SK-N-SH treated with all-trans-retinoic acid at 6 μM for 48 hours (cell line): ENCODE data around the gene TMEM167B.

ENCODE experiments used
- ATAC-seq: fragments of 200-7000 bp; cut with Tn5 transposase; 3 replicates; pipeline ENCODE4 v1.9.1; 2020; ENCODE audit warnings: mild to moderate bottlenecking, moderate library complexity
- BACH2 ChIP-seq: fragments of 250-450 bp; sonication (Bioruptor Pico); IDR thresholded peaks from 2 replicates; pipeline ENCODE4 v1.9.0; 2021; ENCODE audit warnings: mild to moderate bottlenecking, borderline replicate concordance
- CSDC2 ChIP-seq: fragments of 250-450 bp; sonication (Bioruptor Pico); IDR thresholded peaks from 2 replicates; pipeline ENCODE4 v1.5.0; 2020; ENCODE audit warnings: mild to moderate bottlenecking, moderate library complexity
- ESRRG ChIP-seq: fragments of 250-450 bp; sonication (Bioruptor Pico); IDR thresholded peaks from 2 replicates; pipeline ENCODE4 v1.6.1; 2021; ENCODE audit warnings: mild to moderate bottlenecking
- GLIS3 ChIP-seq: fragments of 250-450 bp; sonication (Bioruptor Pico); IDR thresholded peaks from 2 replicates; pipeline ENCODE4 v1.5.0; 2020; ENCODE audit warnings: mild to moderate bottlenecking, moderate library complexity
- ISL1 ChIP-seq: fragments of 250-450 bp; sonication (Bioruptor Pico); IDR thresholded peaks from 2 replicates; pipeline ENCODE4 v2.1.2; 2022; ENCODE audit warnings: mild to moderate bottlenecking, moderate library complexity
- OSR1 ChIP-seq: fragments of 250-450 bp; sonication (Bioruptor Pico); IDR thresholded peaks from 2 replicates; pipeline ENCODE4 v1.8.0; 2022; ENCODE audit warnings: moderate library complexity, mild to moderate bottlenecking, inconsistent platforms
- RARB ChIP-seq: fragments of 250-450 bp; sonication (Bioruptor Pico); IDR thresholded peaks from 2 replicates; pipeline ENCODE4 v1.8.0; 2021; ENCODE audit warnings: mild to moderate bottlenecking, moderate library complexity
- SNAI2 ChIP-seq: fragments of 250-450 bp; sonication (Bioruptor Pico); IDR thresholded peaks from 2 replicates; pipeline ENCODE4 v1.5.0; 2020; ENCODE audit warnings: mild to moderate bottlenecking, moderate library complexity
- TCF4 ChIP-seq: fragments of 250-450 bp; sonication (Bioruptor Pico); IDR thresholded peaks from 2 replicates; pipeline ENCODE4 v1.8.0; 2021; ENCODE audit warnings: mild to moderate bottlenecking, moderate library complexity, borderline replicate concordance
- TOX ChIP-seq: fragments of 250-450 bp; sonication (Bioruptor Pico); IDR thresholded peaks from 2 replicates; pipeline ENCODE4 v1.8.0; 2021; ENCODE audit warnings: mild to moderate bottlenecking, moderate library complexity, borderline replicate concordance
- ZC3H10 ChIP-seq: fragments of 250-450 bp; sonication (Bioruptor Pico); IDR thresholded peaks from 2 replicates; pipeline ENCODE4 v1.5.1; 2021; ENCODE audit warnings: mild to moderate bottlenecking, moderate library complexity
- ZFP3 ChIP-seq: fragments of 250-450 bp; sonication (Bioruptor Pico); IDR thresholded peaks from 2 replicates; pipeline ENCODE4 v1.5.0; 2020; ENCODE audit warnings: mild to moderate bottlenecking, moderate library complexity
- ZFP30 ChIP-seq: fragments of 450-650 bp; formaldehyde crosslinking; IDR thresholded peaks from 2 replicates; pipeline ENCODE4 v1.5.0; 2022; ENCODE audit warnings: mild to moderate bottlenecking, moderate library complexity
- ZNF565 ChIP-seq: fragments of 450-650 bp; formaldehyde crosslinking; conservative IDR thresholded peaks from 2 replicates; pipeline ENCODE4 v1.5.0; 2020; ENCODE audit warnings: low read depth, mild to moderate bottlenecking, moderate library complexity
- ZNF70 ChIP-seq: fragments of 450-650 bp; formaldehyde crosslinking; IDR thresholded peaks from 2 replicates; pipeline ENCODE4 v1.5.0; 2020; ENCODE audit warnings: mild to moderate bottlenecking, moderate library complexity
- TF ChIP-seq, protein P1 (sequence below): fragments of 250-450 bp; sonication (Bioruptor Pico); IDR thresholded peaks from 2 replicates; pipeline ENCODE4 v1.5.1; 2020; ENCODE audit warnings: low read depth, mild to moderate bottlenecking, moderate library complexity
- TF ChIP-seq, protein P2 (sequence below): fragments of 250-450 bp; sonication (Bioruptor Pico); IDR thresholded peaks from 2 replicates; pipeline ENCODE4 v1.5.0; 2020; ENCODE audit warnings: mild to moderate bottlenecking, moderate library complexity
- TF ChIP-seq, protein P3 (sequence below): fragments of 250-450 bp; sonication (Bioruptor Pico); IDR thresholded peaks from 2 replicates; pipeline ENCODE4 v1.8.0; 2020; ENCODE audit warnings: mild to moderate bottlenecking, moderate library complexity, borderline replicate concordance
- TF ChIP-seq, protein P4 (sequence below): fragments of 250-450 bp; sonication (Bioruptor Pico); IDR thresholded peaks from 2 replicates; pipeline ENCODE4 v1.8.0; 2021; ENCODE audit warnings: low read depth, mild to moderate bottlenecking, moderate library complexity, borderline replicate concordance
- TF ChIP-seq, protein P5 (sequence below): fragments of 250-450 bp; sonication (Bioruptor Pico); IDR thresholded peaks from 2 replicates; pipeline ENCODE4 v1.5.1; 2021; ENCODE audit warnings: mild to moderate bottlenecking, moderate library complexity

The TMEM167B gene

DNA sequence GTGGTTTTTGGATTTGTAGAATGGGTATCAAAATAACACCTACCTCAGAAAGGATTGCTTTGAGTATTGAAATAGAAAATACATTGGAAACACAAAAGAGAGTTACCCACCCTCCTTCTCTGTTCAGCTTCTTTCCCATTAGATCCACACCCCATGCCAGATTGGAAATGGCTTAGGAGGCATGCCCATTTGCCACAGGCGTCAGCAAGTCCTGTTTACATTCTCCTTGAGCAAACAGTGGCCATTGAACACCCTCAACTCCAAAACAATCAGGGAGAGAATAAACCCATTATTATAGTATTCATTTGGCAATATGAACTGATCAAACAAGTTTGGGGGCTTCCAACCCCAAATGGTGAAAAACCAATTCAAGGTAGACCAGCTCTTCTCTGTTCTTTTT lies 25.7 kb downstream of the TMEM167B start (continued):
- no peak for TF ChIP-seq ZFP3
- TF ChIP-seq ESRRG: no peak
- TF ChIP-seq, protein P1, sequence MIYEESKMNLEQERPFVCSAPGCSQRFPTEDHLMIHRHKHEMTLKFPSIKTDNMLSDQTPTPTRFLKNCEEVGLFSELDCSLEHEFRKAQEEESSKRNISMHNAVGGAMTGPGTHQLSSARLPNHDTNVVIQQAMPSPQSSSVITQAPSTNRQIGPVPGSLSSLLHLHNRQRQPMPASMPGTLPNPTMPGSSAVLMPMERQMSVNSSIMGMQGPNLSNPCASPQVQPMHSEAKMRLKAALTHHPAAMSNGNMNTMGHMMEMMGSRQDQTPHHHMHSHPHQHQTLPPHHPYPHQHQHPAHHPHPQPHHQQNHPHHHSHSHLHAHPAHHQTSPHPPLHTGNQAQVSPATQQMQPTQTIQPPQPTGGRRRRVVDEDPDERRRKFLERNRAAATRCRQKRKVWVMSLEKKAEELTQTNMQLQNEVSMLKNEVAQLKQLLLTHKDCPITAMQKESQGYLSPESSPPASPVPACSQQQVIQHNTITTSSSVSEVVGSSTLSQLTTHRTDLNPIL: no peak
- TF ChIP-seq ZNF565 (CRISPR knock-in tag): no peak
- TF ChIP-seq ZFP30 (CRISPR knock-in tag): no peak
- TF ChIP-seq SNAI2 (CRISPR knock-in tag): no peak
- TF ChIP-seq RARB (CRISPR knock-in tag): no peak

DNA sequence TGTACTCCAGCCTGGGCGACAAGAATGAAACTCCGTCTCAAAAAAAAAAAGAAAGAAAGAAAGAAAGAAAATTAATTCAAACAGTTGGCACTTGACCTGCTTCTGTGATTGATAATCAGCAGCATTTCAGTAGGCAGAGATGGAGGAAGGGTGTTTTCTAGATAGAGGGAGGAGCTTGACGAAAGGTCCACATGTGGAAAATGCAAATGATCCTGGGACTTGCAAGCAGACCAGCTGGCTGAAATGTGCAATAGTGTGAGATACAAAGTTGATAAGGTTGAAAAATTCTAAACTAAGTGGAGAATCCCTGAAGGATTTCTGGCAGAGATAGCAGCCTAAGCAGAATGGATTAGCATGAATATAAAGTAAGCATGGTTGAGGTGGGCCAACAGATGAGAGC lies 27.5 kb downstream of the TMEM167B start:
- ATAC-seq: no peak
- TF ChIP-seq ZC3H10 (CRISPR knock-in tag): no peak
- TF ChIP-seq, protein P2, sequence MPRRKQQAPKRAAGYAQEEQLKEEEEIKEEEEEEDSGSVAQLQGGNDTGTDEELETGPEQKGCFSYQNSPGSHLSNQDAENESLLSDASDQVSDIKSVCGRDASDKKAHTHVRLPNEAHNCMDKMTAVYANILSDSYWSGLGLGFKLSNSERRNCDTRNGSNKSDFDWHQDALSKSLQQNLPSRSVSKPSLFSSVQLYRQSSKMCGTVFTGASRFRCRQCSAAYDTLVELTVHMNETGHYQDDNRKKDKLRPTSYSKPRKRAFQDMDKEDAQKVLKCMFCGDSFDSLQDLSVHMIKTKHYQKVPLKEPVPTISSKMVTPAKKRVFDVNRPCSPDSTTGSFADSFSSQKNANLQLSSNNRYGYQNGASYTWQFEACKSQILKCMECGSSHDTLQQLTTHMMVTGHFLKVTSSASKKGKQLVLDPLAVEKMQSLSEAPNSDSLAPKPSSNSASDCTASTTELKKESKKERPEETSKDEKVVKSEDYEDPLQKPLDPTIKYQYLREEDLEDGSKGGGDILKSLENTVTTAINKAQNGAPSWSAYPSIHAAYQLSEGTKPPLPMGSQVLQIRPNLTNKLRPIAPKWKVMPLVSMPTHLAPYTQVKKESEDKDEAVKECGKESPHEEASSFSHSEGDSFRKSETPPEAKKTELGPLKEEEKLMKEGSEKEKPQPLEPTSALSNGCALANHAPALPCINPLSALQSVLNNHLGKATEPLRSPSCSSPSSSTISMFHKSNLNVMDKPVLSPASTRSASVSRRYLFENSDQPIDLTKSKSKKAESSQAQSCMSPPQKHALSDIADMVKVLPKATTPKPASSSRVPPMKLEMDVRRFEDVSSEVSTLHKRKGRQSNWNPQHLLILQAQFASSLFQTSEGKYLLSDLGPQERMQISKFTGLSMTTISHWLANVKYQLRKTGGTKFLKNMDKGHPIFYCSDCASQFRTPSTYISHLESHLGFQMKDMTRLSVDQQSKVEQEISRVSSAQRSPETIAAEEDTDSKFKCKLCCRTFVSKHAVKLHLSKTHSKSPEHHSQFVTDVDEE (CRISPR knock-in tag): no peak
- TF ChIP-seq ZFP3: no peak
- TF ChIP-seq TCF4 (CRISPR knock-in tag): no peak
- TF ChIP-seq, protein P1: no peak
- TF ChIP-seq CSDC2 (CRISPR knock-in tag): no peak
- TF ChIP-seq ZNF70: no peak
- no peak for TF ChIP-seq BACH2 (CRISPR knock-in tag)
- TF ChIP-seq, protein P3, sequence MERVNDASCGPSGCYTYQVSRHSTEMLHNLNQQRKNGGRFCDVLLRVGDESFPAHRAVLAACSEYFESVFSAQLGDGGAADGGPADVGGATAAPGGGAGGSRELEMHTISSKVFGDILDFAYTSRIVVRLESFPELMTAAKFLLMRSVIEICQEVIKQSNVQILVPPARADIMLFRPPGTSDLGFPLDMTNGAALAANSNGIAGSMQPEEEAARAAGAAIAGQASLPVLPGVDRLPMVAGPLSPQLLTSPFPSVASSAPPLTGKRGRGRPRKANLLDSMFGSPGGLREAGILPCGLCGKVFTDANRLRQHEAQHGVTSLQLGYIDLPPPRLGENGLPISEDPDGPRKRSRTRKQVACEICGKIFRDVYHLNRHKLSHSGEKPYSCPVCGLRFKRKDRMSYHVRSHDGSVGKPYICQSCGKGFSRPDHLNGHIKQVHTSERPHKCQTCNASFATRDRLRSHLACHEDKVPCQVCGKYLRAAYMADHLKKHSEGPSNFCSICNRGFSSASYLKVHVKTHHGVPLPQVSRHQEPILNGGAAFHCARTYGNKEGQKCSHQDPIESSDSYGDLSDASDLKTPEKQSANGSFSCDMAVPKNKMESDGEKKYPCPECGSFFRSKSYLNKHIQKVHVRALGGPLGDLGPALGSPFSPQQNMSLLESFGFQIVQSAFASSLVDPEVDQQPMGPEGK (CRISPR knock-in tag): no peak
- TF ChIP-seq, protein P4, sequence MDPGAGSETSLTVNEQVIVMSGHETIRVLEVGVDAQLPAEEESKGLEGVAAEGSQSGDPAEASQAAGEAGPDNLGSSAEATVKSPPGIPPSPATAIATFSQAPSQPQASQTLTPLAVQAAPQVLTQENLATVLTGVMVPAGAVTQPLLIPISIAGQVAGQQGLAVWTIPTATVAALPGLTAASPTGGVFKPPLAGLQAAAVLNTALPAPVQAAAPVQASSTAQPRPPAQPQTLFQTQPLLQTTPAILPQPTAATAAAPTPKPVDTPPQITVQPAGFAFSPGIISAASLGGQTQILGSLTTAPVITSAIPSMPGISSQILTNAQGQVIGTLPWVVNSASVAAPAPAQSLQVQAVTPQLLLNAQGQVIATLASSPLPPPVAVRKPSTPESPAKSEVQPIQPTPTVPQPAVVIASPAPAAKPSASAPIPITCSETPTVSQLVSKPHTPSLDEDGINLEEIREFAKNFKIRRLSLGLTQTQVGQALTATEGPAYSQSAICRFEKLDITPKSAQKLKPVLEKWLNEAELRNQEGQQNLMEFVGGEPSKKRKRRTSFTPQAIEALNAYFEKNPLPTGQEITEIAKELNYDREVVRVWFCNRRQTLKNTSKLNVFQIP: no peak
- TF ChIP-seq, protein P5, sequence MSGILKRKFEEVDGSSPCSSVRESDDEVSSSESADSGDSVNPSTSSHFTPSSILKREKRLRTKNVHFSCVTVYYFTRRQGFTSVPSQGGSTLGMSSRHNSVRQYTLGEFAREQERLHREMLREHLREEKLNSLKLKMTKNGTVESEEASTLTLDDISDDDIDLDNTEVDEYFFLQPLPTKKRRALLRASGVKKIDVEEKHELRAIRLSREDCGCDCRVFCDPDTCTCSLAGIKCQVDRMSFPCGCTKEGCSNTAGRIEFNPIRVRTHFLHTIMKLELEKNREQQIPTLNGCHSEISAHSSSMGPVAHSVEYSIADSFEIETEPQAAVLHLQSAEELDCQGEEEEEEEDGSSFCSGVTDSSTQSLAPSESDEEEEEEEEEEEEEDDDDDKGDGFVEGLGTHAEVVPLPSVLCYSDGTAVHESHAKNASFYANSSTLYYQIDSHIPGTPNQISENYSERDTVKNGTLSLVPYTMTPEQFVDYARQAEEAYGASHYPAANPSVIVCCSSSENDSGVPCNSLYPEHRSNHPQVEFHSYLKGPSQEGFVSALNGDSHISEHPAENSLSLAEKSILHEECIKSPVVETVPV: no peak
- TF ChIP-seq ISL1: no peak
- no peak for TF ChIP-seq GLIS3 (CRISPR knock-in tag)
- no peak for TF ChIP-seq ESRRG

DNA sequence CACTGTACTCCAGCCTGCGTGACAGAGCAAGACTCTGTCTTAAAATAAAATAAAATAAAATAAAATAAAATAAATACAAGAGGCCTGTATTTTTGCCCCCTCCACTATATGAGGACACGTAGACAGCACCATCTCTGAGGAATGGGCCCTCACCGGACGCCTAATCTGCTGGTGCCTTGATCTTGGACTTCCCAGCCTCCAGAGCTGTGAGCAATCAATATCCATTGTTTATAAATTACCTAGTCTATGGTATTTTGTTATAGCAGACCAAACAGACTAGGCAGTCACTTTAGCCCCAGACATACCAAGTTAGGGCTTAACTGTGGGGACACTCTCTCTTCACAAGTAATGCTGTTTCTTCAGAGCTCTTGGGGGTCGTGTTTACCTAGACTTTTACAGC lies 29.8 kb downstream of the TMEM167B start:
- TF ChIP-seq, protein P3 (CRISPR knock-in tag): no peak
- TF ChIP-seq ZNF70 (no peak), TOX (no peak), SNAI2 (CRISPR knock-in tag) (no peak), BACH2 (CRISPR knock-in tag) (no peak), OSR1 (CRISPR knock-in tag) (no peak), GLIS3 (CRISPR knock-in tag) (no peak), ZFP3 (no peak), ZC3H10 (CRISPR knock-in tag) (no peak), ISL1 (no peak), TCF4 (CRISPR knock-in tag) (no peak), ZFP30 (CRISPR knock-in tag) (no peak)
- TF ChIP-seq, protein P5: no peak
- TF ChIP-seq, protein P1: no peak
- TF ChIP-seq, protein P4: no peak
- ATAC-seq: no peak
